ENCODE results near the gene TEX47.

TEX47 gene

GRCh38 chr7:88795553-88795952 lies at the start of gene TEX47:
Gene TEX47, minus strand, starts transcription at chr7:88795737. Its CDS starts 795 bp downstream, at chr7:88794942.
- H3K36me3 ChIP-seq (ENCODE audit: control insufficient read depth in 1 of 2, insufficient read depth in 2 of 2, low read length in 2 of 2): no peaks in the 10 kb centered on the region
- H3K4me3 ChIP-seq (ENCODE audit: low read depth in 1 of 2, low read length in 2 of 2): no peak within 1 kb of the TSS
- no peaks in the 10 kb centered on the region for H3K4me1 ChIP-seq (ENCODE audit: control insufficient read depth in 1 of 2, insufficient read depth in 2 of 2, low read length in 2 of 2)
- no peaks in the 10 kb centered on the region for H3K27me3 ChIP-seq (ENCODE audit: low read depth, low read length)
- no peak within 1 kb of the TSS for H3K27ac ChIP-seq (ENCODE audit: low read length)
- H3K9me3 ChIP-seq (ENCODE audit: control insufficient read depth in 1 of 2, low read length in 2 of 2): no peaks in the 10 kb centered on the region

GRCh38 chr7:88845091-88845490 lies 49.6 kb upstream of the TEX47 start:
- Histone ChIP-seq H3K27ac (ENCODE audit: low read length) (no peak overlapping the region), H3K4me3 (ENCODE audit: low read depth in 1 of 2, low read length in 2 of 2) (no peak overlapping the region), H3K9me3 (ENCODE audit: control insufficient read depth in 1 of 2, low read length in 2 of 2) (no peaks in the 10 kb centered on the region)

GRCh38 chr7:88842201-88842600 lies 46.7 kb upstream of the TEX47 start:
- Histone ChIP-seq H3K27me3 (ENCODE audit: low read depth, low read length) (no peaks in the 10 kb centered on the region), H3K27ac (ENCODE audit: low read length) (no peak overlapping the region), H3K4me3 (ENCODE audit: low read depth in 1 of 2, low read length in 2 of 2) (no peak overlapping the region), H3K36me3 (ENCODE audit: control insufficient read depth in 1 of 2, insufficient read depth in 2 of 2, low read length in 2 of 2) (no peaks in the 10 kb centered on the region), H3K9me3 (ENCODE audit: control insufficient read depth in 1 of 2, low read length in 2 of 2) (no peaks in the 10 kb centered on the region), H3K4me1 (ENCODE audit: control insufficient read depth in 1 of 2, insufficient read depth in 2 of 2, low read length in 2 of 2) (no peaks in the 10 kb centered on the region)

More at GRCh38 chr7:88845091-88845490, 49.6 kb upstream of the TEX47 start:
- Histone ChIP-seq H3K4me1 (ENCODE audit: control insufficient read depth in 1 of 2, insufficient read depth in 2 of 2, low read length in 2 of 2) (no peaks in the 10 kb centered on the region), H3K27me3 (ENCODE audit: low read depth, low read length) (no peaks in the 10 kb centered on the region), H3K36me3 (ENCODE audit: control insufficient read depth in 1 of 2, insufficient read depth in 2 of 2, low read length in 2 of 2) (no peaks in the 10 kb centered on the region)

GRCh38 chr7:88835147-88835728 lies 39.7 kb upstream of the TEX47 start:
- Histone ChIP-seq H3K4me3 (ENCODE audit: low read depth in 1 of 2, low read length in 2 of 2) (no peak overlapping the region), H3K4me1 (ENCODE audit: control insufficient read depth in 1 of 2, insufficient read depth in 2 of 2, low read length in 2 of 2) (no peaks in the 10 kb centered on the region), H3K36me3 (ENCODE audit: control insufficient read depth in 1 of 2, insufficient read depth in 2 of 2, low read length in 2 of 2) (no peaks in the 10 kb centered on the region), H3K27ac (ENCODE audit: low read length) (no peak overlapping the region), H3K27me3 (ENCODE audit: low read depth, low read length) (no peaks in the 10 kb centered on the region), H3K9me3 (ENCODE audit: control insufficient read depth in 1 of 2, low read length in 2 of 2) (no peaks in the 10 kb centered on the region)

GRCh38 chr7:88826222-88826621 lies 30.7 kb upstream of the TEX47 start:
- Histone ChIP-seq H3K9me3 (ENCODE audit: control insufficient read depth in 1 of 2, low read length in 2 of 2) (no peaks in the 10 kb centered on the region), H3K4me3 (ENCODE audit: low read depth in 1 of 2, low read length in 2 of 2) (no peak overlapping the region), H3K4me1 (ENCODE audit: control insufficient read depth in 1 of 2, insufficient read depth in 2 of 2, low read length in 2 of 2) (no peaks in the 10 kb centered on the region), H3K27me3 (ENCODE audit: low read depth, low read length) (no peaks in the 10 kb centered on the region), H3K36me3 (ENCODE audit: control insufficient read depth in 1 of 2, insufficient read depth in 2 of 2, low read length in 2 of 2) (no peaks in the 10 kb centered on the region), H3K27ac (ENCODE audit: low read length) (no peak overlapping the region)

GRCh38 chr7:88818552-88818951 lies 23.0 kb upstream of the TEX47 start:
- Histone ChIP-seq H3K36me3 (ENCODE audit: control insufficient read depth in 1 of 2, insufficient read depth in 2 of 2, low read length in 2 of 2) (no peaks in the 10 kb centered on the region), H3K27me3 (ENCODE audit: low read depth, low read length) (no peaks in the 10 kb centered on the region), H3K4me1 (ENCODE audit: control insufficient read depth in 1 of 2, insufficient read depth in 2 of 2, low read length in 2 of 2) (no peaks in the 10 kb centered on the region), H3K27ac (ENCODE audit: low read length) (no peak overlapping the region), H3K4me3 (ENCODE audit: low read depth in 1 of 2, low read length in 2 of 2) (no peak overlapping the region), H3K9me3 (ENCODE audit: control insufficient read depth in 1 of 2, low read length in 2 of 2) (no peaks in the 10 kb centered on the region)

GRCh38 chr7:88806280-88807037 lies 10.9 kb upstream of the TEX47 start:
- H3K27me3 ChIP-seq (ENCODE audit: low read depth, low read length): no peaks in the 10 kb centered on the region
- no peak overlapping the region for H3K4me3 ChIP-seq (ENCODE audit: low read depth in 1 of 2, low read length in 2 of 2)
- no peaks in the 10 kb centered on the region for H3K9me3 ChIP-seq (ENCODE audit: control insufficient read depth in 1 of 2, low read length in 2 of 2)
- H3K36me3 ChIP-seq (ENCODE audit: control insufficient read depth in 1 of 2, insufficient read depth in 2 of 2, low read length in 2 of 2): no peaks in the 10 kb centered on the region
- H3K4me1 ChIP-seq (ENCODE audit: control insufficient read depth in 1 of 2, insufficient read depth in 2 of 2, low read length in 2 of 2): no peaks in the 10 kb centered on the region
- H3K27ac ChIP-seq (ENCODE audit: low read length): no peak overlapping the region

- Histone ChIP-seq H3K27ac (ENCODE audit: low read length) (no peak overlapping the region), H3K4me1 (ENCODE audit: control insufficient read depth in 1 of 2, insufficient read depth in 2 of 2, low read length in 2 of 2) (no peaks in the 10 kb centered on the region), H3K9me3 (ENCODE audit: control insufficient read depth in 1 of 2, low read length in 2 of 2) (no peaks in the 10 kb centered on the region), H3K4me3 (ENCODE audit: low read depth in 1 of 2, low read length in 2 of 2) (no peak overlapping the region), H3K36me3 (ENCODE audit: control insufficient read depth in 1 of 2, insufficient read depth in 2 of 2, low read length in 2 of 2) (no peaks in the 10 kb centered on the region), H3K27me3 (ENCODE audit: low read depth, low read length) (no peaks in the 10 kb centered on the region)
Measured at GRCh38 chr7:88801046-88801445, 5.5 kb upstream of the TEX47 start.

- Histone ChIP-seq H3K4me3 (ENCODE audit: low read depth in 1 of 2, low read length in 2 of 2) (no peak overlapping the region), H3K27me3 (ENCODE audit: low read depth, low read length) (no peaks in the 10 kb centered on the region), H3K36me3 (ENCODE audit: control insufficient read depth in 1 of 2, insufficient read depth in 2 of 2, low read length in 2 of 2) (no peaks in the 10 kb centered on the region), H3K27ac (ENCODE audit: low read length) (no peak overlapping the region), H3K4me1 (ENCODE audit: control insufficient read depth in 1 of 2, insufficient read depth in 2 of 2, low read length in 2 of 2) (no peaks in the 10 kb centered on the region), H3K9me3 (ENCODE audit: control insufficient read depth in 1 of 2, low read length in 2 of 2) (no peaks in the 10 kb centered on the region)
Measured at GRCh38 chr7:88792361-88792760, 3.2 kb downstream of the TEX47 start.

GRCh38 chr7:88791891-88792290 lies 3.6 kb downstream of the TEX47 start:
- no peaks in the 10 kb centered on the region for H3K9me3 ChIP-seq (ENCODE audit: control insufficient read depth in 1 of 2, low read length in 2 of 2)
- no peaks in the 10 kb centered on the region for H3K27me3 ChIP-seq (ENCODE audit: low read depth, low read length)
- no peak overlapping the region for H3K27ac ChIP-seq (ENCODE audit: low read length)

GRCh38 chr7:88789480-88790064 lies 6.0 kb downstream of the TEX47 start:
- Histone ChIP-seq H3K9me3 (ENCODE audit: control insufficient read depth in 1 of 2, low read length in 2 of 2) (no peaks in the 10 kb centered on the region), H3K36me3 (ENCODE audit: control insufficient read depth in 1 of 2, insufficient read depth in 2 of 2, low read length in 2 of 2) (no peaks in the 10 kb centered on the region)

More at GRCh38 chr7:88791891-88792290, 3.6 kb downstream of the TEX47 start:
- H3K4me3 ChIP-seq (ENCODE audit: low read depth in 1 of 2, low read length in 2 of 2): no peak overlapping the region
- H3K36me3 ChIP-seq (ENCODE audit: control insufficient read depth in 1 of 2, insufficient read depth in 2 of 2, low read length in 2 of 2): no peaks in the 10 kb centered on the region
- no peaks in the 10 kb centered on the region for H3K4me1 ChIP-seq (ENCODE audit: control insufficient read depth in 1 of 2, insufficient read depth in 2 of 2, low read length in 2 of 2)

More at GRCh38 chr7:88789480-88790064, 6.0 kb downstream of the TEX47 start:
- Histone ChIP-seq H3K27me3 (ENCODE audit: low read depth, low read length) (no peaks in the 10 kb centered on the region), H3K4me3 (ENCODE audit: low read depth in 1 of 2, low read length in 2 of 2) (no peak overlapping the region), H3K4me1 (ENCODE audit: control insufficient read depth in 1 of 2, insufficient read depth in 2 of 2, low read length in 2 of 2) (no peaks in the 10 kb centered on the region), H3K27ac (ENCODE audit: low read length) (no peak overlapping the region)
